Uterus (tissue), 4 donors: ENCODE data around the gene LRRC72. TPM values are rescaled to one million over a fixed set of nuclear protein-coding genes. Genes with fewer than 3 reads are reported as not detected.

Source experiments
- DNase-seq, 2 donors: peaks; one replicate each; pipeline ENCODE4 v3.0.0-alpha.2; 2019 to 2020
- H3K27ac ChIP-seq, 2 donors: fragments of 200-600 bp; sonication (generic); 1 replicate in 1 of 2; 2 replicates in 1 of 2; pipeline ENCODE4 v1.5.1; 2016 to 2018
- H3K27me3 ChIP-seq, 2 donors: fragments of 200-600 bp; sonication (generic); one replicate each; pipeline ENCODE4 v1.5.1; 2018 to 2019; ENCODE audit warnings: control low read depth in 1 of 2
- H3K36me3 ChIP-seq, 2 donors: fragments of 200-600 bp; sonication (generic); one replicate each; pipeline ENCODE4 v1.5.1; 2019; ENCODE audit warnings: control low read depth in 1 of 2
- H3K4me1 ChIP-seq, 2 donors: fragments of 200-600 bp; sonication (generic); one replicate each; pipeline ENCODE4 v1.5.1; 2018 to 2019; ENCODE audit warnings: control low read depth in 1 of 2
- H3K4me3 ChIP-seq, 2 donors: fragments of 200-600 bp; sonication (generic); 1 replicate in 1 of 2; 2 replicates in 1 of 2; pipeline ENCODE4 v1.5.1; 2018 to 2019; ENCODE audit warnings: mild to moderate bottlenecking in 1 of 2
- H3K9me3 ChIP-seq, 2 donors: fragments of 200-600 bp; sonication (generic); one replicate each; pipeline ENCODE4 v1.5.1; 2019; ENCODE audit warnings: control low read depth in 1 of 2
- POLR2A ChIP-seq, 2 donors: fragments of 450-650 bp; IDR thresholded peaks; one replicate each; pipeline ENCODE4 v1.6.1; 2016; ENCODE audit warnings: antibody characterized with exemption in 2 of 2, mild to moderate bottlenecking in 1 of 2, moderate library complexity in 1 of 2
- intact Hi-C: fragments of 100-400 bp; cut with DNase I; formaldehyde crosslinking; loops from one replicate; pipeline ENCODE4 v1.15.1; 2023; ENCODE audit warnings: low total_unique reads
- total RNA-seq, 4 donors: library from RNA; depleted of rRNA in 3 of 4; stranded (reverse); fragments of >200 nt in 3 of 4; gene quantifications; one replicate each; pipeline versions ENCODE4 v1.1.0 to v1.2.4, GENCODE V29; 2014 to 2023
- TF ChIP-seq, protein P1 (sequence below), 4 experiments: fragments of 200-600 bp in 2 of 4; fragments of 450-650 bp in 2 of 4; sonication (generic) in 2 of 4; IDR thresholded peaks; one replicate each; pipeline ENCODE4 v1.5.1; 2016 to 2019; ENCODE audit warnings: antibody characterized with exemption in 4 of 4, mild to moderate bottlenecking in 2 of 4, moderate library complexity in 1 of 4
- donor health status: DM: yes; HTN: yes; CAD: no.

The LRRC72 gene
- total RNA-seq, 4 donors from 2014 or later, result not detected

DNA sequence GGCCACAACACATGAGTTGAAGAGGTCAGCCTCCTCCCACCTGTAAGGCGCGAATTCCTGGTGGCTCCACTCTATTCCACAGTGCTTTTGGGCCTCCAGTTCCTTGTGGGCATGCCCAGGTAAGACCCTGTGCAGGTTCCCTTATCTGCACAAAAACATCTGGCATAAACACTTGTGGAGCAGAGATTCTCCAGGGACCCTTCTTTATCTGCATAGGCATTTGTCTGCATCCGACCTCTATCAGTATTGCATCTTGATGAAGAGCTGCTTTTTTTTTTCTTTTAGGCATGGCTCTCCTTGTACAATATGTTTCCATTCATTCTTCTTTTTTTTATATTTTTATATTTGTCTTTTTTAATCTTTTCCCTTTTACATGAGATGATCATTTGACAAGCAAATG, 60.5 kb downstream of the LRRC72 start:
- no peaks in the 10 kb centered on the region for H3K9me3 ChIP-seq
- intact Hi-C loops, result no loop called here
- H3K4me1 ChIP-seq, result no peaks in the 10 kb centered on the region
- no peak for DNase-seq
- TF ChIP-seq, protein P1, sequence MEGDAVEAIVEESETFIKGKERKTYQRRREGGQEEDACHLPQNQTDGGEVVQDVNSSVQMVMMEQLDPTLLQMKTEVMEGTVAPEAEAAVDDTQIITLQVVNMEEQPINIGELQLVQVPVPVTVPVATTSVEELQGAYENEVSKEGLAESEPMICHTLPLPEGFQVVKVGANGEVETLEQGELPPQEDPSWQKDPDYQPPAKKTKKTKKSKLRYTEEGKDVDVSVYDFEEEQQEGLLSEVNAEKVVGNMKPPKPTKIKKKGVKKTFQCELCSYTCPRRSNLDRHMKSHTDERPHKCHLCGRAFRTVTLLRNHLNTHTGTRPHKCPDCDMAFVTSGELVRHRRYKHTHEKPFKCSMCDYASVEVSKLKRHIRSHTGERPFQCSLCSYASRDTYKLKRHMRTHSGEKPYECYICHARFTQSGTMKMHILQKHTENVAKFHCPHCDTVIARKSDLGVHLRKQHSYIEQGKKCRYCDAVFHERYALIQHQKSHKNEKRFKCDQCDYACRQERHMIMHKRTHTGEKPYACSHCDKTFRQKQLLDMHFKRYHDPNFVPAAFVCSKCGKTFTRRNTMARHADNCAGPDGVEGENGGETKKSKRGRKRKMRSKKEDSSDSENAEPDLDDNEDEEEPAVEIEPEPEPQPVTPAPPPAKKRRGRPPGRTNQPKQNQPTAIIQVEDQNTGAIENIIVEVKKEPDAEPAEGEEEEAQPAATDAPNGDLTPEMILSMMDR (IDR thresholded peaks at IDR 0.05), result no peak
- TF ChIP-seq POLR2A (IDR thresholded peaks at IDR 0.05), result no peak
- H3K36me3 ChIP-seq, result no peaks in the 10 kb centered on the region
- H3K4me3 ChIP-seq, result no peak overlapping the region
- H3K27ac ChIP-seq, result no peak overlapping the region
- H3K27me3 ChIP-seq, result no peaks in the 10 kb centered on the region

DNA sequence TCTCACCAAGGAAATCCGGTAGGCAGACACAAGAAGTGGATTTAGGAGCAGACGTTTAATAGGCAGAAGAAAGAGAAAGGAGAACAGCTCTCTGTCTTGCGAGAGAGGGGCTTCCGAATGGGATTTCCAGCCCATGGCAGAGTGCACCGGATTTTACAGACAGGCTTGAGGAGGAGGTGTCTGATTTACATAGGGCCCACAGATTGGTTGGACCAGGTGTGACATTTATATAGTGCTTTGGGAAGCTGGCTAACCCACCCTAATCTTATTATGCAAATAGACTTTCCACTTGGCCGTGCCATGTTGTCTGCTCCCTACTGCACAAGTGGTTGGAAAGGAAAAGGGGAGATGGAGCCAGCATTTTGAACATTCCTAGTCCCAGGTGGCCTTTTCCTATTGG, 61.2 kb downstream of the LRRC72 start:
- TF ChIP-seq, protein P1 (IDR thresholded peaks at IDR 0.05), result no peak
- TF ChIP-seq POLR2A (IDR thresholded peaks at IDR 0.05), result no peak
- Histone ChIP-seq H3K36me3 (no peaks in the 10 kb centered on the region), H3K9me3 (no peaks in the 10 kb centered on the region), H3K27ac (no peak overlapping the region), H3K4me1 (no peaks in the 10 kb centered on the region), H3K4me3 (no peak overlapping the region), H3K27me3 (no peaks in the 10 kb centered on the region)
- no peak for DNase-seq
- intact Hi-C loops, result no loop called here

DNA sequence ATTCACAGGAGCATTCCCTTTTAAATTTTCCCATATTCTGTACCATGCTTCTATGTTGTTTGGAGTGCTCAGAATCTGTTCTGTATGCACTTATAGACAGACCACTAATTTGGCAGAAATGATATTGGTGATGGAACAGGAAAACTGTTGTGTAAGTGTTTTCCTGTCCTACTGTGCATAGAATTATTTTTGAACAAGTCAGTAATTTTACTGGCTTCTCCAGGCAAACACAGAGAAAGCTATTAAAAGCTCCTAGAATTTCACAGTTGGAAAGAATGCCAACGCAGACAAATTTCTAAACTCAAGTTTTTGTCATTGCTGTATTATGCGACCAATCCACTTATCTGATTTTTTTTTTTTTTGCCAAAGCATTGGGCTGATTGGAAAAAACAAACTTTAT, 63.3 kb downstream of the LRRC72 start:
- no peak for DNase-seq
- H3K4me1 ChIP-seq, result no peaks in the 10 kb centered on the region
- no peak overlapping the region for H3K27ac ChIP-seq
- intact Hi-C loops, result no loop called here
- no peak overlapping the region for H3K4me3 ChIP-seq
- H3K36me3 ChIP-seq, result no peaks in the 10 kb centered on the region
- no peaks in the 10 kb centered on the region for H3K9me3 ChIP-seq
- TF ChIP-seq POLR2A (IDR thresholded peaks at IDR 0.05), result no peak
- TF ChIP-seq, protein P1 (IDR thresholded peaks at IDR 0.05), result no peak
- H3K27me3 ChIP-seq, result no peaks in the 10 kb centered on the region

DNA sequence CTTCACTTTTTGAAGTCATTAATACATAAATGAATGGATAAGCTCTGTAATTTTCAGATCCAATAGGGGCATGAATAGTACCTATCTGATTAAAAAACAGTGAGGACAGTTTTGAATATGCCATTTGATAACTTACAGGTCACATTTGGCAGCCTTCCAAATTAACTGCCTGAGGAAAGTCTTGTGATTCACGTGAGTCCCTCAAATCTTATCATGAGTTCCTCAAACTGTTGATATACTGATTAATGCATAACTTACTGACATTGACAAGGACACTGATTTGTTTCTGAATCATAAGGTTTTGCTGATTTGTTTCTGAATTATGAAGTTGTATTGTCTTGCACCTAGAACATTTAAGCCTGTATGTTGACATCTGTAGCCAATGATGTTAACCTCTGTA, 63.8 kb downstream of the LRRC72 start:
- intact Hi-C loops, result no loop called here
- H3K4me1 ChIP-seq, result no peaks in the 10 kb centered on the region
- H3K9me3 ChIP-seq, result no peaks in the 10 kb centered on the region
- no peaks in the 10 kb centered on the region for H3K36me3 ChIP-seq
- no peak overlapping the region for H3K27ac ChIP-seq
- no peak for DNase-seq
- no peak for TF ChIP-seq POLR2A (IDR thresholded peaks at IDR 0.05)
- TF ChIP-seq, protein P1 (IDR thresholded peaks at IDR 0.05), result no peak
- H3K27me3 ChIP-seq, result no peaks in the 10 kb centered on the region
- H3K4me3 ChIP-seq, result no peak overlapping the region

DNA sequence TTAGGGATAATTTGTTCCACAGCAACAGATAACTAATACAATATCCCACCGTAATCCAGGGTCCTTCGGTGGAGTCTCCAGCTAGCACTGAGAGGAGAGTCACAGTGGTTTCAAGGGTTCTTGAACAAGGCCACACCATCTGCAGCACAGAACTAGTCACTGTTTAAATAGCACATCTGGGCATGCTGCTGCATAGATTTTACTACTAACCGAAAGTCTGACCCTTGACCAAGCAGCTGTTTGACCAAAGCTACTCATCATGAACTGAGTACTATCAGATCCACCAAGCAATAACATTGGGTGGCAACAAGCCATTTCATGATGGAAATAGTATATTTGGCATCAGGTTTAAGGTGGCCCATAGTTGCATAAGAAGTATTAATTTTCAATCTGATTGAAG, 65.8 kb downstream of the LRRC72 start:
- intact Hi-C loops, result no loop called here
- Histone ChIP-seq H3K36me3 (no peaks in the 10 kb centered on the region), H3K27ac (no peak overlapping the region), H3K4me3 (no peak overlapping the region), H3K4me1 (no peaks in the 10 kb centered on the region), H3K27me3 (no peaks in the 10 kb centered on the region), H3K9me3 (no peaks in the 10 kb centered on the region)
- TF ChIP-seq, protein P1 (IDR thresholded peaks at IDR 0.05), result no peak
- TF ChIP-seq POLR2A (IDR thresholded peaks at IDR 0.05), result no peak
- DNase-seq, result no peak
